Measurements from ENCODE around the gene SH2D3C.

- TF ChIP-seq, protein P1, sequence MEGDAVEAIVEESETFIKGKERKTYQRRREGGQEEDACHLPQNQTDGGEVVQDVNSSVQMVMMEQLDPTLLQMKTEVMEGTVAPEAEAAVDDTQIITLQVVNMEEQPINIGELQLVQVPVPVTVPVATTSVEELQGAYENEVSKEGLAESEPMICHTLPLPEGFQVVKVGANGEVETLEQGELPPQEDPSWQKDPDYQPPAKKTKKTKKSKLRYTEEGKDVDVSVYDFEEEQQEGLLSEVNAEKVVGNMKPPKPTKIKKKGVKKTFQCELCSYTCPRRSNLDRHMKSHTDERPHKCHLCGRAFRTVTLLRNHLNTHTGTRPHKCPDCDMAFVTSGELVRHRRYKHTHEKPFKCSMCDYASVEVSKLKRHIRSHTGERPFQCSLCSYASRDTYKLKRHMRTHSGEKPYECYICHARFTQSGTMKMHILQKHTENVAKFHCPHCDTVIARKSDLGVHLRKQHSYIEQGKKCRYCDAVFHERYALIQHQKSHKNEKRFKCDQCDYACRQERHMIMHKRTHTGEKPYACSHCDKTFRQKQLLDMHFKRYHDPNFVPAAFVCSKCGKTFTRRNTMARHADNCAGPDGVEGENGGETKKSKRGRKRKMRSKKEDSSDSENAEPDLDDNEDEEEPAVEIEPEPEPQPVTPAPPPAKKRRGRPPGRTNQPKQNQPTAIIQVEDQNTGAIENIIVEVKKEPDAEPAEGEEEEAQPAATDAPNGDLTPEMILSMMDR (IDR thresholded peaks at IDR 0.05; ENCODE audit: low read length), result no peak
- TF ChIP-seq EZH2 (optimal IDR thresholded peaks at IDR 0.05; ENCODE audit: low read depth, low read length), result no peak
- no peak for TF ChIP-seq EZH2phosphoT487 (IDR thresholded peaks at IDR 0.05; ENCODE audit: low read length)
Measured at GRCh38 chr9:127773981-127774380, 4.5 kb downstream of the SH2D3C start.
